Skin epidermis (tissue), 12 donors: Measurements from ENCODE around the gene CCDC186.
A peak's percentile ranks its signal among the peaks of the same experiment; 100 is the strongest.

Source experiments
- H3K27ac ChIP-seq, 21 experiments: fragments of 200-600 bp; sonication (generic) in 11 of 21; one replicate each; pipeline ENCODE4 v1.5.0; 2020; ENCODE audit warnings: mild to moderate bottlenecking in 3 of 21, inconsistent platforms in 2 of 21, moderate library complexity in 2 of 21
- H3K4me3 ChIP-seq, 7 experiments: fragments of 200-600 bp; sonication (generic) in 2 of 7; one replicate each; pipeline ENCODE4 v1.5.0; 2020; ENCODE audit warnings: inconsistent platforms in 2 of 7, mild to moderate bottlenecking in 2 of 7, moderate library complexity in 1 of 7

The CCDC186 gene

GRCh38 chr10:114173921-114174694 is at the start of gene CCDC186:
Gene CCDC186 (minus strand): TSS chr10:114174203. CDS start chr10:114163268, 10,935 bp downstream.
- Histone ChIP-seq H3K4me3 (peak within 1 kb of the TSS; percentile 65 to 86 (median 81)), H3K27ac (peak within 1 kb of the TSS; percentile 79 to 97 (median 95))

GRCh38 chr10:114223066-114223465 is 49.1 kb upstream of the CCDC186 start:
- no peak overlapping the region for H3K27ac ChIP-seq
- no peak overlapping the region for H3K4me3 ChIP-seq

GRCh38 chr10:114221235-114221634 is 47.2 kb upstream of the CCDC186 start:
- H3K27ac ChIP-seq = no peak overlapping the region
- no peak overlapping the region for H3K4me3 ChIP-seq

- Histone ChIP-seq H3K4me3 (no peak overlapping the region), H3K27ac (no peak overlapping the region)
Observed at GRCh38 chr10:114220281-114220680, 46.3 kb upstream of the CCDC186 start.

- H3K4me3 ChIP-seq = no peak overlapping the region
- no peak overlapping the region for H3K27ac ChIP-seq
Observed at GRCh38 chr10:114215033-114215432, 41.0 kb upstream of the CCDC186 start.

- Histone ChIP-seq H3K27ac (no peak overlapping the region), H3K4me3 (no peak overlapping the region)
Observed at GRCh38 chr10:114212153-114212552, 38.1 kb upstream of the CCDC186 start.

- H3K27ac ChIP-seq = no peak overlapping the region
- no peak overlapping the region for H3K4me3 ChIP-seq
Observed at GRCh38 chr10:114208351-114208750, 34.3 kb upstream of the CCDC186 start.

GRCh38 chr10:114207349-114207748 is 33.3 kb upstream of the CCDC186 start:
- H3K27ac ChIP-seq = no peak overlapping the region
- H3K4me3 ChIP-seq = no peak overlapping the region

GRCh38 chr10:114206902-114207301 is 32.9 kb upstream of the CCDC186 start:
- Histone ChIP-seq H3K4me3 (no peak overlapping the region), H3K27ac (no peak overlapping the region)

GRCh38 chr10:114202812-114203211 is 28.8 kb upstream of the CCDC186 start:
- H3K27ac ChIP-seq = no peak overlapping the region
- no peak overlapping the region for H3K4me3 ChIP-seq

- H3K4me3 ChIP-seq = no peak overlapping the region
- H3K27ac ChIP-seq = no peak overlapping the region
Observed at GRCh38 chr10:114199239-114199638, 25.2 kb upstream of the CCDC186 start.

GRCh38 chr10:114195079-114195478 is 21.1 kb upstream of the CCDC186 start:
- no peak overlapping the region for H3K4me3 ChIP-seq
- H3K27ac ChIP-seq = no peak overlapping the region

GRCh38 chr10:114189700-114190099 is 15.7 kb upstream of the CCDC186 start:
- H3K27ac ChIP-seq = no peak overlapping the region
- H3K4me3 ChIP-seq = no peak overlapping the region

- no peak overlapping the region for H3K27ac ChIP-seq
- H3K4me3 ChIP-seq = no peak overlapping the region
Observed at GRCh38 chr10:114188900-114189299, 14.9 kb upstream of the CCDC186 start.

GRCh38 chr10:114188001-114188400 is 14.0 kb upstream of the CCDC186 start:
- Histone ChIP-seq H3K27ac (no peak overlapping the region), H3K4me3 (no peak overlapping the region)

GRCh38 chr10:114184276-114184675 is 10.3 kb upstream of the CCDC186 start:
- H3K4me3 ChIP-seq = no peak overlapping the region

GRCh38 chr10:114183563-114183962 is 9.6 kb upstream of the CCDC186 start:
- H3K27ac ChIP-seq = no peak overlapping the region

More at GRCh38 chr10:114184276-114184675, 10.3 kb upstream of the CCDC186 start:
- no peak overlapping the region for H3K27ac ChIP-seq

GRCh38 chr10:114181971-114182370 is 8.0 kb upstream of the CCDC186 start:
- no peak overlapping the region for H3K27ac ChIP-seq
- no peak overlapping the region for H3K4me3 ChIP-seq

More at GRCh38 chr10:114183563-114183962, 9.6 kb upstream of the CCDC186 start:
- no peak overlapping the region for H3K4me3 ChIP-seq

GRCh38 chr10:114180937-114181336 is 6.9 kb upstream of the CCDC186 start:
- Histone ChIP-seq H3K4me3 (no peak overlapping the region), H3K27ac (no peak overlapping the region)

- no peak overlapping the region for H3K4me3 ChIP-seq
- H3K27ac ChIP-seq = no peak overlapping the region
Observed at GRCh38 chr10:114179747-114180146, 5.7 kb upstream of the CCDC186 start.

GRCh38 chr10:114179148-114179547 is 5.1 kb upstream of the CCDC186 start, which contains the start of gene TDRD1:
Gene TDRD1 (plus strand): TSS chr10:114179353. CDS start chr10:114187832, 8,479 bp downstream.
- no peak within 1 kb of the TSS for H3K27ac ChIP-seq
- H3K4me3 ChIP-seq = no peak within 1 kb of the TSS

- no peak overlapping the region for H3K27ac ChIP-seq
- H3K4me3 ChIP-seq = no peak overlapping the region
Observed at GRCh38 chr10:114176511-114176910, 2.5 kb upstream of the CCDC186 start.
